RWPE2 (cell line): ENCODE results near the gene PRPS2.

Experiments
- ATAC-seq: fragments of 200-7000 bp; cut with Tn5 transposase; 3 replicates; pipeline ENCODE4 v1.9.1; 2021; ENCODE audit warnings: low read depth
- DNase-seq: peaks from one replicate; pipeline ENCODE4 v3.0.0-alpha.2; 2020; ENCODE audit warnings: low spot score
- H3K27ac ChIP-seq: fragments of 450-650 bp; 2 replicates; pipeline ENCODE4 v1.5.1; 2017; ENCODE audit warnings: mild to moderate bottlenecking; ENCODE audit not compliant: poor library complexity, severe bottlenecking
- H3K27me3 ChIP-seq: fragments of 250-450 bp; sonication (Bioruptor Pico); 2 replicates; pipeline ENCODE4 v1.5.1; 2021; ENCODE audit warnings: mild to moderate bottlenecking, moderate library complexity; ENCODE audit not compliant: insufficient read depth, poor library complexity, severe bottlenecking
- H3K36me3 ChIP-seq: fragments of 250-450 bp; sonication (Bioruptor Pico); 2 replicates; pipeline ENCODE4 v1.5.1; 2020; ENCODE audit warnings: low read depth, mild to moderate bottlenecking, moderate library complexity
- H3K4me1 ChIP-seq: fragments of 250-450 bp; sonication (Bioruptor Pico); 2 replicates; pipeline ENCODE4 v1.5.1; 2021; ENCODE audit warnings: mild to moderate bottlenecking, moderate library complexity; ENCODE audit not compliant: insufficient read depth, poor library complexity, severe bottlenecking
- H3K4me3 ChIP-seq: fragments of 250-450 bp; sonication (Bioruptor Pico); 2 replicates; pipeline ENCODE4 v1.5.1; 2021; ENCODE audit warnings: mild to moderate bottlenecking, moderate library complexity; ENCODE audit not compliant: severe bottlenecking
- H3K9me3 ChIP-seq: fragments of 250-450 bp; sonication (Bioruptor Pico); 2 replicates; pipeline ENCODE4 v1.5.1; 2021; ENCODE audit warnings: mild to moderate bottlenecking, moderate library complexity; ENCODE audit not compliant: severe bottlenecking
- CTCF ChIP-seq: fragments of 450-650 bp; IDR thresholded peaks from one replicate; pipeline ENCODE4 v1.5.1; 2017; ENCODE audit warnings: mild to moderate bottlenecking, moderate library complexity; ENCODE audit not compliant: poor library complexity, severe bottlenecking

Gene PRPS2

GRCh38 chrX:12804655-12805054 lies 13.4 kb downstream of the PRPS2 start:
- Histone ChIP-seq H3K4me1 (no peaks in the 10 kb centered on the region), H3K36me3 (peaks cover 17% of the 10 kb centered on the region), H3K27me3 (no peaks in the 10 kb centered on the region), H3K4me3 (no peak overlapping the region), H3K27ac (no peak overlapping the region), H3K9me3 (no peaks in the 10 kb centered on the region)
- no peak for ATAC-seq
- TF ChIP-seq CTCF, result no peak
- no peak for DNase-seq

- no peaks in the 10 kb centered on the region for H3K9me3 ChIP-seq
- no peaks in the 10 kb centered on the region for H3K27me3 ChIP-seq
- H3K4me1 ChIP-seq, result no peaks in the 10 kb centered on the region
- H3K4me3 ChIP-seq, result no peak overlapping the region
- H3K27ac ChIP-seq, result no peak overlapping the region
- TF ChIP-seq CTCF, result no peak
- H3K36me3 ChIP-seq, result peaks cover 22% of the 10 kb centered on the region
- ATAC-seq (no peak), DNase-seq (no peak)
These were observed 14.1 kb downstream of the PRPS2 start for GRCh38 chrX:12805333-12805732.

- no peaks in the 10 kb centered on the region for H3K9me3 ChIP-seq
- no peaks in the 10 kb centered on the region for H3K4me1 ChIP-seq
- ATAC-seq (no peak), DNase-seq (no peak)
- H3K27me3 ChIP-seq, result no peaks in the 10 kb centered on the region
- no peak overlapping the region for H3K4me3 ChIP-seq
- H3K36me3 ChIP-seq, result peaks cover 17% of the 10 kb centered on the region
- H3K27ac ChIP-seq, result no peak overlapping the region
- no peak for TF ChIP-seq CTCF
These were observed 20.4 kb downstream of the PRPS2 start for GRCh38 chrX:12811658-12812057.

- no peaks in the 10 kb centered on the region for H3K4me1 ChIP-seq
- H3K9me3 ChIP-seq, result no peaks in the 10 kb centered on the region
- peak; percentile 35 for TF ChIP-seq CTCF
- DNase-seq (no peak), ATAC-seq (peak; percentile 27; the same call in 1 of the 3 replicates)
- H3K4me3 ChIP-seq, result no peak overlapping the region
- H3K36me3 ChIP-seq, result peaks cover 8% of the 10 kb centered on the region; the same call in 1 of the 2 replicates
- no peak overlapping the region for H3K27ac ChIP-seq
- no peaks in the 10 kb centered on the region for H3K27me3 ChIP-seq
These were observed 23.2 kb downstream of the PRPS2 start for GRCh38 chrX:12814420-12814819.

- H3K27ac ChIP-seq, result no peak overlapping the region
- no peak for DNase-seq
- no peak for TF ChIP-seq CTCF
These were observed 26.3 kb downstream of the PRPS2 start for GRCh38 chrX:12817528-12817927.

More at GRCh38 chrX:12817528-12817927, 26.3 kb downstream of the PRPS2 start:
- Histone ChIP-seq H3K27me3 (no peaks in the 10 kb centered on the region), H3K36me3 (peaks cover 13% of the 10 kb centered on the region), H3K4me1 (no peaks in the 10 kb centered on the region), H3K9me3 (no peaks in the 10 kb centered on the region), H3K4me3 (no peak overlapping the region)
- no peak for ATAC-seq
